ENCODE results near the gene PARP12. TPM values are rescaled to one million over a fixed set of nuclear protein-coding genes. Genes with fewer than 3 reads are reported as not detected.

Gene PARP12
- total and polyA plus RNA-seq, 4 donors = 30.0 to 56.8 (median 47.6) TPM

DNA sequence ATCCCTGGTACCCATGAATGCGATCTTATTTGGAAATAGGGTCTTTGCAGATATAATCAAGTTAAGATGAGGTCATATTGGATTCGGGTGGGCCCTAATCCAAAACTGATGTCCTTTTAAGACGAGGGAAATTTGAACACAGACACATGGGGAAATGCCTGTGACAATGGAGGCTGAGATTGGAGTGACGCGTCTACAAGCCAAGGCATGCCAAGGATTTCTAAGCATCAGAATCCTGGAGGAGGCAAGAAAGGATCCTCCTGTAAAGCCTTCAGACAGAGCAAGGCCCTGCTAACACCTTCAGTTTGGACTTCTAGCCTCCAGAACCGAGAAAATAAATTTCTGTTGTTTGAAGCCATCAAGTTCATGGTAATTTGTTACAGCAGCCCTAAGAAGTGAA is 18.5 kb downstream of the PARP12 start:
- H3K4me1 ChIP-seq (ENCODE audit: control insufficient read depth in 5 of 5, insufficient read depth in 5 of 5, low read length in 5 of 5) = peaks cover 0 to 8% (median 0%) of the 10 kb centered on the region in 5 donors
- ATAC-seq (ENCODE audit: insufficient read depth, low FRiP score) (no peak), DNase-seq (no peak)
- H3K27ac ChIP-seq (ENCODE audit: low read depth in 1 of 2, low read length in 1 of 2) = no peak overlapping the region
- H3K27me3 ChIP-seq (ENCODE audit: control insufficient read depth in 3 of 3, insufficient read depth in 3 of 3, low read length in 2 of 3) = no peaks in the 10 kb centered on the region
- peaks cover 0 to 29% (median 4%) of the 10 kb centered on the region in 4 donors for H3K36me3 ChIP-seq (ENCODE audit: control insufficient read depth in 4 of 4, insufficient read depth in 4 of 4, low read length in 4 of 4)
- peaks cover 0 to 2% (median 0%) of the 10 kb centered on the region in 4 donors for H3K9me3 ChIP-seq (ENCODE audit: control insufficient read depth in 4 of 4, insufficient read depth in 3 of 4, low read length in 3 of 4)
- TF ChIP-seq, protein P1, sequence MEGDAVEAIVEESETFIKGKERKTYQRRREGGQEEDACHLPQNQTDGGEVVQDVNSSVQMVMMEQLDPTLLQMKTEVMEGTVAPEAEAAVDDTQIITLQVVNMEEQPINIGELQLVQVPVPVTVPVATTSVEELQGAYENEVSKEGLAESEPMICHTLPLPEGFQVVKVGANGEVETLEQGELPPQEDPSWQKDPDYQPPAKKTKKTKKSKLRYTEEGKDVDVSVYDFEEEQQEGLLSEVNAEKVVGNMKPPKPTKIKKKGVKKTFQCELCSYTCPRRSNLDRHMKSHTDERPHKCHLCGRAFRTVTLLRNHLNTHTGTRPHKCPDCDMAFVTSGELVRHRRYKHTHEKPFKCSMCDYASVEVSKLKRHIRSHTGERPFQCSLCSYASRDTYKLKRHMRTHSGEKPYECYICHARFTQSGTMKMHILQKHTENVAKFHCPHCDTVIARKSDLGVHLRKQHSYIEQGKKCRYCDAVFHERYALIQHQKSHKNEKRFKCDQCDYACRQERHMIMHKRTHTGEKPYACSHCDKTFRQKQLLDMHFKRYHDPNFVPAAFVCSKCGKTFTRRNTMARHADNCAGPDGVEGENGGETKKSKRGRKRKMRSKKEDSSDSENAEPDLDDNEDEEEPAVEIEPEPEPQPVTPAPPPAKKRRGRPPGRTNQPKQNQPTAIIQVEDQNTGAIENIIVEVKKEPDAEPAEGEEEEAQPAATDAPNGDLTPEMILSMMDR (IDR thresholded peaks at IDR 0.05; ENCODE audit: control extremely low read depth, extremely low read depth) = no peak
- WGBS, 2 donors = 95% methylated on average over 6 of the region's 6 CpGs
- H3K4me3 ChIP-seq = no peak overlapping the region
- H3K9ac ChIP-seq (ENCODE audit: insufficient read depth in 1 of 2, low read length in 2 of 2) = no peak overlapping the region

DNA sequence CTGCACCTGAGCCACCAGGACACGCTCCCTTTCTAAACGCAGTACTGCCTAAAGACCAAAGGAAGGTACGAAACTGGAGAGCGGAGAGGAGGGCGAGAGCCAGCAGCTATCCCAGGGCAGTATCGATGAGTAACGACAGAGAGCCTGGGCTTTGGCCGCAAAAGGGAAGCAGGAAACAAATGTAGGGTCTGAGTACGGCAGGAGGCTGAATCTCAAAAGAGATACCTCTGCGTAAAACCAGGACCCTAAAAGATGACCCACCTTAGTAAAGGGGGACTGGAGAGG is 20.4 kb downstream of the PARP12 start:
- 80 to 89% methylated on average over 10 of the region's 10 CpGs for WGBS, 2 donors
- Histone ChIP-seq H3K9ac (ENCODE audit: insufficient read depth in 1 of 2, low read length in 2 of 2) (no peak overlapping the region), H3K27ac (ENCODE audit: low read depth in 1 of 2, low read length in 1 of 2) (no peak overlapping the region), H3K4me1 (ENCODE audit: control insufficient read depth in 5 of 5, insufficient read depth in 5 of 5, low read length in 5 of 5) (peaks cover 0 to 4% (median 0%) of the 10 kb centered on the region in 5 donors), H3K4me3 (no peak overlapping the region), H3K27me3 (ENCODE audit: control insufficient read depth in 3 of 3, insufficient read depth in 3 of 3, low read length in 2 of 3) (no peaks in the 10 kb centered on the region), H3K9me3 (ENCODE audit: control insufficient read depth in 4 of 4, insufficient read depth in 3 of 4, low read length in 3 of 4) (peaks cover 0 to 2% (median 0%) of the 10 kb centered on the region in 4 donors), H3K36me3 (ENCODE audit: control insufficient read depth in 4 of 4, insufficient read depth in 4 of 4, low read length in 4 of 4) (peaks cover 3 to 36% (median 5%) of the 10 kb centered on the region in 4 donors)
- no peak for DNase-seq
- TF ChIP-seq, protein P1 (IDR thresholded peaks at IDR 0.05; ENCODE audit: control extremely low read depth, extremely low read depth) = no peak
- ATAC-seq (ENCODE audit: insufficient read depth, low FRiP score) = no peak

DNA sequence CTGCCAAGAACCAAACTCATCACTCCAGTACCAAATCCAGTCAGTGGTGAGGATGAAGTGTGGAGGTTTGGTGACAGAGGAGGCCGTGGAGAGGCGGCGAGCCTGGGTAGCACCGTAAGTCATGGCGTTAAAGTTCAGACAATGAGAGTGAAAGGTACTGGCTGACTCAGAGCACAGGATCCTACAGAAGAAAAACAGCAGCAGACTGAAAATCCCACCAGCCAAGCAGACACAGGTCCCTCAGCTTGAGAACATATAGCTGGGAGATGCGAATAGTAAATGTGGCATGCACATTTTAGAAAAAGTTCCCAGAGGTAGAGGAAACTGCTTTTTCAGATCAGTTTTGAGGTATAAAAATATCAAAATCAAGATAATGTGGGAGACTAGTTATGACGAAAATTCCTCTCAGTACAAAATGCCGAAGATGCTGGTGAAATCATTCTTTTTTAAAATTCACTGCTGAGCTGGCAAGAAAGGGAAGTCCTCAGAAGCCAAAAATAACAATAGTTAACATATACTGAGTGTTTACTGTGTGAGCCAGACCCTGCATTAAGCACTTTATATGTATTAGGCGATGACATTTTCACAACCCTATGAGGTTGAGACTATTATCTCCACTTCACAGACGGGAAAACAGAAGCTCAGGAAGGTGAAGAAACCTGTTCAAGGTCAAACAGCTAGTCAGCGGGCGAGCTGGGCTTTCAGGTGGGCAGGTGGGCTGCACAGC is 20.9 kb downstream of the PARP12 start:
- 86 to 91% methylated on average over 12 of the region's 12 CpGs for WGBS, 2 donors
- H3K27ac ChIP-seq (ENCODE audit: low read depth in 1 of 2, low read length in 1 of 2) = no peak overlapping the region
- TF ChIP-seq, protein P1 (IDR thresholded peaks at IDR 0.05; ENCODE audit: control extremely low read depth, extremely low read depth) = no peak
- H3K4me1 ChIP-seq (ENCODE audit: control insufficient read depth in 5 of 5, insufficient read depth in 5 of 5, low read length in 5 of 5) = peaks cover 0 to 4% (median 0%) of the 10 kb centered on the region in 5 donors
- ATAC-seq (ENCODE audit: insufficient read depth, low FRiP score) = no peak
- no peaks in the 10 kb centered on the region for H3K27me3 ChIP-seq (ENCODE audit: control insufficient read depth in 3 of 3, insufficient read depth in 3 of 3, low read length in 2 of 3)
- DNase-seq = no peak
- H3K9ac ChIP-seq (ENCODE audit: insufficient read depth in 1 of 2, low read length in 2 of 2) = no peak overlapping the region
- H3K4me3 ChIP-seq = no peak overlapping the region
- H3K9me3 ChIP-seq (ENCODE audit: control insufficient read depth in 4 of 4, insufficient read depth in 3 of 4, low read length in 3 of 4) = peaks cover 0 to 2% (median 0%) of the 10 kb centered on the region in 4 donors
- peaks cover 3 to 40% (median 5%) of the 10 kb centered on the region in 4 donors for H3K36me3 ChIP-seq (ENCODE audit: control insufficient read depth in 4 of 4, insufficient read depth in 4 of 4, low read length in 4 of 4)

Measured in lung (tissue), 12 donors.